PC-9 (cell line): ENCODE measurements around the gene CXCL12. TPM values are rescaled to one million over a fixed set of nuclear protein-coding genes. Genes with fewer than 3 reads are reported as not detected.

ENCODE experiments used
- BruUV-seq: library from RNA; stranded (reverse); fragments of 400-500 nt; replicated peaks from 2 replicates; lab custom pipeline; 2021; lab: Mats Ljungman, UMichigan
- CTCF ChIA-PET: fragments of 300-600 bp; sonication (Branson Sonifier 250); formaldehyde crosslinking; loops from one replicate; lab custom pipeline; 2022; ENCODE audit warnings: antibody characterized with exemption; lab: Charles Lee
- POLR2A ChIA-PET: fragments of 300-600 bp; sonication (Branson Sonifier 250); formaldehyde crosslinking; loops from one replicate; lab custom pipeline; 2022; ENCODE audit warnings: antibody characterized with exemption; ENCODE audit not compliant: unreplicated experiment; lab: Charles Lee
- DNase-seq, 2 experiments: peaks; one replicate each; pipeline versions ENCODE4 v3.0.0 to v3.0.0-alpha.2; 2015 to 2022; ENCODE audit warnings: mixed read lengths in 1 of 2
- H2AFZ ChIP-seq: fragments of 200-600 bp; sonication (generic); 2 replicates; pipeline ENCODE4 v1.8.1; 2017; ENCODE audit warnings: antibody characterized with exemption
- H3F3A ChIP-seq: fragments of 200-600 bp; sonication (generic); 2 replicates; pipeline ENCODE4 v1.8.1; 2017; ENCODE audit warnings: antibody characterized with exemption, mild to moderate bottlenecking, low read depth; ENCODE audit not compliant: insufficient read depth
- H3K27ac ChIP-seq: fragments of 200-600 bp; sonication (generic); 2 replicates; pipeline ENCODE4 v1.6.1; 2016; ENCODE audit warnings: mixed run types
- H3K27me3 ChIP-seq: fragments of 200-600 bp; sonication (generic); 2 replicates; pipeline ENCODE4 v1.6.1; 2016; ENCODE audit warnings: low read depth, mixed run types; ENCODE audit not compliant: insufficient read depth
- H3K36me3 ChIP-seq: fragments of 200-600 bp; sonication (generic); 2 replicates; pipeline ENCODE4 v1.6.1; 2016; ENCODE audit warnings: low read depth, mixed run types
- H3K4me1 ChIP-seq: fragments of 200-600 bp; sonication (generic); replicated peaks from 2 replicates; pipeline ENCODE4 v1.6.1; 2016; ENCODE audit warnings: mixed run types; ENCODE audit not compliant: insufficient read depth
- H3K4me2 ChIP-seq: fragments of 200-600 bp; sonication (generic); 2 replicates; pipeline ENCODE4 v1.6.1; 2017; ENCODE audit warnings: mixed run types
- H3K4me3 ChIP-seq: fragments of 200-600 bp; sonication (generic); 2 replicates; pipeline ENCODE4 v1.6.1; 2016; ENCODE audit warnings: mixed run types
- H3K79me2 ChIP-seq: fragments of 200-600 bp; sonication (generic); 2 replicates; pipeline ENCODE4 v1.6.1; 2017; ENCODE audit warnings: low read depth, mixed run types
- H3K9me2 ChIP-seq: fragments of 200-600 bp; sonication (generic); 2 replicates; pipeline ENCODE4 v1.8.1; 2017; ENCODE audit warnings: mild to moderate bottlenecking; ENCODE audit not compliant: insufficient read depth
- H3K9me3 ChIP-seq: fragments of 200-600 bp; sonication (generic); 2 replicates; pipeline ENCODE4 v1.8.1; 2016; ENCODE audit warnings: low read depth; ENCODE audit not compliant: insufficient read depth
- H4K20me1 ChIP-seq: fragments of 200-600 bp; sonication (generic); 2 replicates; pipeline ENCODE4 v1.8.1; 2017; ENCODE audit not compliant: insufficient read depth
- EZH2 ChIP-seq: fragments of 200-600 bp; sonication (generic); IDR thresholded peaks from 2 replicates; pipeline ENCODE4 v1.8.0; 2017; ENCODE audit warnings: antibody characterized with exemption, low read depth
- intact Hi-C: fragments of 100-400 bp; cut with micrococcal nuclease; formaldehyde crosslinking; loops from one replicate; pipeline ENCODE4 v1.10.0; 2022; ENCODE audit not compliant: unreplicated experiment
- total RNA-seq: library from RNA; stranded (reverse); gene quantifications from 2 replicates; pipeline ENCODE4 v1.2.3, GENCODE V29; 2021
- TF ChIP-seq, protein P1 (sequence below): fragments of 200-600 bp; sonication (generic); conservative IDR thresholded peaks from 2 replicates; pipeline ENCODE4 v1.6.1; 2017; ENCODE audit warnings: mixed run types, antibody characterized with exemption, mild to moderate bottlenecking, moderate library complexity

The CXCL12 gene
- total RNA-seq, 1 experiment from 2014 or later, result not detected

DNA sequence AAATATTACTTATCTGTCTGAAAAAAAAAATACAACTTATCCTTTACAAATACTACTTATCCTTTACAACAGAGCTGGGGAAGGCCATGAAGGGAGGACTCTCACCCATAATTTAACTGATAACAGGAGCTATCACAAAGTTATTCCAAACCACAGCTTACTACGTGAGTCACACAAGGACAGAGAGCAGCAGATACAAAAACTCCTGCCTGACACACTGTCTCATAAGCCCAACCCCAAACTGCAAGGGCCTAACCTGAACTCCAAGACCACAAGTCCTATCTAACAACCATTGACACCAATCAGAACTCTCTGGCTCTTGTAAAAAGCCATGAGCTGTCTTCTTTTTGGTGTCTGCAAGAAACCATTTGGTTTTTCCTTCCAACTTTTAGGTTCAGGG is 28.5 kb upstream of the CXCL12 start:
- CTCF ChIA-PET, result no interaction called here
- TF ChIP-seq, protein P1, sequence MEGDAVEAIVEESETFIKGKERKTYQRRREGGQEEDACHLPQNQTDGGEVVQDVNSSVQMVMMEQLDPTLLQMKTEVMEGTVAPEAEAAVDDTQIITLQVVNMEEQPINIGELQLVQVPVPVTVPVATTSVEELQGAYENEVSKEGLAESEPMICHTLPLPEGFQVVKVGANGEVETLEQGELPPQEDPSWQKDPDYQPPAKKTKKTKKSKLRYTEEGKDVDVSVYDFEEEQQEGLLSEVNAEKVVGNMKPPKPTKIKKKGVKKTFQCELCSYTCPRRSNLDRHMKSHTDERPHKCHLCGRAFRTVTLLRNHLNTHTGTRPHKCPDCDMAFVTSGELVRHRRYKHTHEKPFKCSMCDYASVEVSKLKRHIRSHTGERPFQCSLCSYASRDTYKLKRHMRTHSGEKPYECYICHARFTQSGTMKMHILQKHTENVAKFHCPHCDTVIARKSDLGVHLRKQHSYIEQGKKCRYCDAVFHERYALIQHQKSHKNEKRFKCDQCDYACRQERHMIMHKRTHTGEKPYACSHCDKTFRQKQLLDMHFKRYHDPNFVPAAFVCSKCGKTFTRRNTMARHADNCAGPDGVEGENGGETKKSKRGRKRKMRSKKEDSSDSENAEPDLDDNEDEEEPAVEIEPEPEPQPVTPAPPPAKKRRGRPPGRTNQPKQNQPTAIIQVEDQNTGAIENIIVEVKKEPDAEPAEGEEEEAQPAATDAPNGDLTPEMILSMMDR, result no peak
- TF ChIP-seq EZH2, result no peak
- Histone ChIP-seq H3K36me3 (no peaks in the 10 kb centered on the region), H3K9me3 (no peaks in the 10 kb centered on the region), H3K4me3 (no peak overlapping the region), H3K4me1 (no peaks in the 10 kb centered on the region), H4K20me1 (no peaks in the 10 kb centered on the region), H2AFZ (no peak overlapping the region), H3K27ac (no peak overlapping the region), H3F3A (no peaks in the 10 kb centered on the region), H3K9me2 (no peaks in the 10 kb centered on the region), H3K79me2 (no peaks in the 10 kb centered on the region), H3K27me3 (peaks cover 37% of the 10 kb centered on the region), H3K4me2 (no peak overlapping the region)
- intact Hi-C loops, result no loop called here
- no TSS peak for BruUV-seq
- DNase-seq, result no peak
- POLR2A ChIA-PET, result no interaction called here

DNA sequence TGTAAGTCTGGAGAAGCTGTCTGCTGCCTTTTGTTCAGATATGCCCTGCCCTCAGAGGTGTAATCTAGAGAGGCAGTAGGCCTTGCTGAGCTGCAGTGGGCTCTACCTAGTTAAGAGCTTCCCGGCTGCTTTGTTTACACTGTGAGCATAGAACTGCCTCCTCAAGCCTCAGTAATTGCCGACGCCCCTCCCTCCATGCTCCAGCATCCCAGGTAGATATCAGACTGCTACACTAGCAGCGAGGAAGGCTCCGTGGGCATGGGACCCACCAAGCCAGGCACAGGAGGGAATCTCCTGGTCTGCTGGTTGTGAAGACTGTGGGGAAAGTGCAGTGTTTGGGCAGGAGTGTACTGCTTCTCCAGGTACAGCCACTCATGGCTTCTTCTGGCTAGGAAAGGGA is 26.4 kb upstream of the CXCL12 start:
- Histone ChIP-seq H3K4me1 (no peaks in the 10 kb centered on the region), H3K4me2 (no peak overlapping the region), H3K79me2 (no peaks in the 10 kb centered on the region), H3K36me3 (no peaks in the 10 kb centered on the region), H3K4me3 (no peak overlapping the region), H3K27ac (no peak overlapping the region), H4K20me1 (no peaks in the 10 kb centered on the region), H3K9me3 (no peaks in the 10 kb centered on the region), H3F3A (no peaks in the 10 kb centered on the region), H3K27me3 (peaks cover 37% of the 10 kb centered on the region), H3K9me2 (no peaks in the 10 kb centered on the region), H2AFZ (no peak overlapping the region)
- ChIA-PET POLR2A (no interaction called here), CTCF (no interaction called here)
- intact Hi-C loops, result no loop called here
- no peak for DNase-seq
- BruUV-seq, result no TSS peak
- TF ChIP-seq, protein P1, result no peak
- TF ChIP-seq EZH2, result no peak

DNA sequence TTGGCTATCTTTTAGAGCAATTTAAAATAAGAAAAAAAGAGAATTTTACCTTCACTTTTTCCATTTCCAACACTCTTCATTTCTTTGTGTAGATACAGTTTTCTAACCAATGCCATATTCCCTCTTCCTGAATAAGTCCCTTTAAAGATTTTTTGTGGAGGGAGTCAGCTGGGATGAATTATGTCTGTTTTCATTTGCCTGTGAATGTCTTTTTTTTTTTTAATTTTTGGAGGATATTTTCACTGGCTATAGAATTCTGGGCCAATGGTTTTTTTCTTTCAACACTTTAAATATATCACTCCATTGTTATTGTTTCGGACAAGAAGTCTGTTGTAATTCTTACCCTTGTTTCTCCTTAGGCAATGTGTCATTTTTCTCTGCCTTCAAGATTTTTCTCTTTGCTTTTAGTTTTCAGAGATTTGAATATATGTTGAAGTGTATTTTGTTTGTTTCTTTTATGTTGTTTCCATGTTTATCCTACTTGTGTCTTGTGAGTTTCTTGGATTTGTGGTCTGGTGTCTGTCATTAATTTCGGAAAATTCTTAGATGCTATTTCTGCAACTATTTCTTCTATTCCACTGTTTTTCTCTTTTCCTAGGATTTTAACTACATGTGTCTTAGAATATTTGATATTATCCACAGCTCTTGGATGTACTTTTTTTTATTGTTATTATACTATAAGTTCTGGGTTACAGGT is 20.0 kb upstream of the CXCL12 start:
- intact Hi-C loops, result no loop called here
- Histone ChIP-seq H3K79me2 (no peaks in the 10 kb centered on the region), H3F3A (no peaks in the 10 kb centered on the region), H4K20me1 (no peaks in the 10 kb centered on the region), H3K4me2 (no peak overlapping the region), H3K4me1 (no peaks in the 10 kb centered on the region), H3K36me3 (no peaks in the 10 kb centered on the region), H3K9me3 (no peaks in the 10 kb centered on the region), H3K9me2 (no peaks in the 10 kb centered on the region), H3K27ac (no peak overlapping the region), H3K4me3 (no peak overlapping the region), H2AFZ (no peak overlapping the region), H3K27me3 (peaks cover 10% of the 10 kb centered on the region)
- DNase-seq, result no peak
- no TSS peak for BruUV-seq
- CTCF ChIA-PET, result no interaction called here
- TF ChIP-seq EZH2, result no peak
- POLR2A ChIA-PET, result no interaction called here
